Peyer's patch (tissue), 4 donors: ENCODE measurements around the gene PPFIA1.

ENCODE experiments used
- POLR2A ChIP-seq, 2 donors: fragments of 450-650 bp; IDR thresholded peaks; one replicate each; pipeline ENCODE4 v1.5.1; 2017; ENCODE audit warnings: antibody characterized with exemption in 2 of 2, mild to moderate bottlenecking in 2 of 2, moderate library complexity in 2 of 2
- TF ChIP-seq, protein P1 (sequence below), 6 experiments: fragments of 450-650 bp in 4 of 6; fragments of 200-600 bp in 2 of 6; sonication (generic) in 1 of 6; IDR thresholded peaks; one replicate each; pipeline ENCODE4 v1.5.1; 2017 to 2019; ENCODE audit warnings: antibody characterized with exemption in 6 of 6, mild to moderate bottlenecking in 3 of 6, moderate library complexity in 1 of 6

DNA sequence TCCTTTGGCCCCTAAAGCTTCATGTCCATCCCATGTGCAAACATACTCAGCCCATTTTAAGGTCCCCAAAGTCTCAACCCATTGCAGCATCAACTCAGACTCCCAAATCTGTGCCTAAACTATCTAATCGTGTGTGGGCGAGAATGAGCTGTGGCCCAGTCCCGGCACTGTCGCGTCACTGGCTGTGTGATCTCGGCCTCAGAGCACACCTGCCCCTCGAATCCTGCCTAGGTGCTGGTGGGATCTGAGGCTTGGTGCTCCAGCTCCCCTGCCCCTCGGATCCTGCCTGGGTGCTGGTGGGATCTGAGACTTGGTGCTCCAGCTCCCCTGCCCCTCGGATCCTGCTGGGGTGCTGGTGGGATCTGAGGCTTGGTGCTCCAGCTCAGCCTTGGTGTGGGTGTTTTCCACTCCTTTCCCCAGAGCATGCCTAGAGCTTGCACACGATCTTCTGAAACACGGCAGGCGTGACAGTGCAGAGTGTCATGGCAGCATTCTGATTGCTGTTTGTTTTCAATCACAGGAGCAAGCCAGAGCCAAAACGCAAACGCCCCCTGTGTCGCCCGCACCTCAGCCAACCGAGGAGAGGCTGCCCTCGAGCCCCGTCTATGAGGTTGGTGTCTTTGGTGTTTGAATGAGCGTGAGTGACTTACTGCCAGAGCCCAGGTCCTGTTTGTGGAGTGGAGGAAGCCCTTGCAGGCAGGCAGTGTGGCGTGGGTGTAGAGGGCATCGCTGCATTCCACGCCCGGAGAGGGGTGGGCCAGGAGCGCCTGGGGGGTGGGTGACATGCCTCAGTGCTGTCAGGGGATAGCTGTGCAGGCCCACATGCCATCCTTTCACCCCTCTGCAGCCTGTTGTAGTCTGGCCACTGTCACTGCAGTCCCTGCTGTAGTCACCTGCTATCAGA is 160.4 kb downstream of the PPFIA1 start:
- no peak for TF ChIP-seq POLR2A (IDR thresholded peaks at IDR 0.05)
- TF ChIP-seq, protein P1, sequence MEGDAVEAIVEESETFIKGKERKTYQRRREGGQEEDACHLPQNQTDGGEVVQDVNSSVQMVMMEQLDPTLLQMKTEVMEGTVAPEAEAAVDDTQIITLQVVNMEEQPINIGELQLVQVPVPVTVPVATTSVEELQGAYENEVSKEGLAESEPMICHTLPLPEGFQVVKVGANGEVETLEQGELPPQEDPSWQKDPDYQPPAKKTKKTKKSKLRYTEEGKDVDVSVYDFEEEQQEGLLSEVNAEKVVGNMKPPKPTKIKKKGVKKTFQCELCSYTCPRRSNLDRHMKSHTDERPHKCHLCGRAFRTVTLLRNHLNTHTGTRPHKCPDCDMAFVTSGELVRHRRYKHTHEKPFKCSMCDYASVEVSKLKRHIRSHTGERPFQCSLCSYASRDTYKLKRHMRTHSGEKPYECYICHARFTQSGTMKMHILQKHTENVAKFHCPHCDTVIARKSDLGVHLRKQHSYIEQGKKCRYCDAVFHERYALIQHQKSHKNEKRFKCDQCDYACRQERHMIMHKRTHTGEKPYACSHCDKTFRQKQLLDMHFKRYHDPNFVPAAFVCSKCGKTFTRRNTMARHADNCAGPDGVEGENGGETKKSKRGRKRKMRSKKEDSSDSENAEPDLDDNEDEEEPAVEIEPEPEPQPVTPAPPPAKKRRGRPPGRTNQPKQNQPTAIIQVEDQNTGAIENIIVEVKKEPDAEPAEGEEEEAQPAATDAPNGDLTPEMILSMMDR (IDR thresholded peaks at IDR 0.05), result no peak
